ENCODE data around the gene MT1X.

Gene MT1X

GRCh38 chr16:56709443-56710040 is 27.3 kb downstream of the MT1X start:
- no peaks in the 10 kb centered on the region for H4K20me1 ChIP-seq (ENCODE audit: insufficient read depth, low read length)
- peaks cover 8% of the 10 kb centered on the region; the same call in 1 of the 2 replicates for H3K79me2 ChIP-seq (ENCODE audit: insufficient read depth, low read length)
- peak overlapping the region; percentile 74 for H3K4me2 ChIP-seq (ENCODE audit: insufficient read depth, low read length)
- H3K9ac ChIP-seq (ENCODE audit: low read depth, low read length), result peak overlapping the region; percentile 69
- H3K36me3 ChIP-seq (ENCODE audit: insufficient read depth, low read length), result no peaks in the 10 kb centered on the region
- peak overlapping the region; percentile 64 for H2AFZ ChIP-seq (ENCODE audit: low read depth, low read length)
- H3K4me1 ChIP-seq (ENCODE audit: insufficient read depth, low read length), result peaks cover 41% of the 10 kb centered on the region
- H3K27ac ChIP-seq (ENCODE audit: low read length), result peak overlapping the region; percentile 99
- H3K27me3 ChIP-seq (ENCODE audit: insufficient read depth, low read length, poor library complexity), result no peaks in the 10 kb centered on the region
- TF ChIP-seq CTCF (IDR thresholded peaks at IDR 0.05; ENCODE audit: borderline replicate concordance, extremely low read depth, low read length, poor library complexity, severe bottlenecking) (no peak), EZH2 (IDR thresholded peaks at IDR 0.05; ENCODE audit: borderline replicate concordance, low read depth, low read length, severe bottlenecking) (no peak)
- ATAC-seq (ENCODE audit: insufficient read depth, low read depth), result peak; percentile 51; the same call in 2 of the 3 replicates
- DNase-seq, result peak; percentile 37
- H3K4me3 ChIP-seq (ENCODE audit: low read depth in 1 of 2, low read length in 2 of 2), result peak overlapping the region; percentile 1 to 57; a peak in 3 of 4 replicates
- no peaks in the 10 kb centered on the region for H3K9me3 ChIP-seq (ENCODE audit: insufficient read depth, low read length, severe bottlenecking)

GRCh38 chr16:56710181-56710737 is 28.0 kb downstream of the MT1X start:
- H3K36me3 ChIP-seq (ENCODE audit: insufficient read depth, low read length), result no peaks in the 10 kb centered on the region
- H3K9me3 ChIP-seq (ENCODE audit: insufficient read depth, low read length, severe bottlenecking), result no peaks in the 10 kb centered on the region
- ATAC-seq (ENCODE audit: insufficient read depth, low read depth), result no peak
- H4K20me1 ChIP-seq (ENCODE audit: insufficient read depth, low read length), result no peaks in the 10 kb centered on the region
- peaks cover 8% of the 10 kb centered on the region; the same call in 1 of the 2 replicates for H3K79me2 ChIP-seq (ENCODE audit: insufficient read depth, low read length)
- H3K27ac ChIP-seq (ENCODE audit: low read length), result peak overlapping the region; percentile 99
- no peak for DNase-seq
- TF ChIP-seq EZH2 (IDR thresholded peaks at IDR 0.05; ENCODE audit: borderline replicate concordance, low read depth, low read length, severe bottlenecking) (no peak), CTCF (IDR thresholded peaks at IDR 0.05; ENCODE audit: borderline replicate concordance, extremely low read depth, low read length, poor library complexity, severe bottlenecking) (no peak)
- no peaks in the 10 kb centered on the region for H3K27me3 ChIP-seq (ENCODE audit: insufficient read depth, low read length, poor library complexity)
- peak overlapping the region; percentile 69 for H3K9ac ChIP-seq (ENCODE audit: low read depth, low read length)
- peak overlapping the region; percentile 64 for H2AFZ ChIP-seq (ENCODE audit: low read depth, low read length)
- H3K4me2 ChIP-seq (ENCODE audit: insufficient read depth, low read length), result peak overlapping the region; percentile 74
- peaks cover 41% of the 10 kb centered on the region for H3K4me1 ChIP-seq (ENCODE audit: insufficient read depth, low read length)
- H3K4me3 ChIP-seq (ENCODE audit: low read depth in 1 of 2, low read length in 2 of 2), result peak overlapping the region; percentile 1 to 57; a peak in 2 of 4 replicates

- Histone ChIP-seq H3K27me3 (ENCODE audit: insufficient read depth, low read length, poor library complexity) (no peaks in the 10 kb centered on the region), H3K4me3 (ENCODE audit: low read depth in 1 of 2, low read length in 2 of 2) (no peak overlapping the region), H3K79me2 (ENCODE audit: insufficient read depth, low read length) (peaks cover 8% of the 10 kb centered on the region; the same call in 1 of the 2 replicates), H2AFZ (ENCODE audit: low read depth, low read length) (no peak overlapping the region), H3K36me3 (ENCODE audit: insufficient read depth, low read length) (no peaks in the 10 kb centered on the region), H3K4me2 (ENCODE audit: insufficient read depth, low read length) (no peak overlapping the region), H3K9ac (ENCODE audit: low read depth, low read length) (no peak overlapping the region), H3K27ac (ENCODE audit: low read length) (no peak overlapping the region), H3K9me3 (ENCODE audit: insufficient read depth, low read length, severe bottlenecking) (no peaks in the 10 kb centered on the region), H4K20me1 (ENCODE audit: insufficient read depth, low read length) (no peaks in the 10 kb centered on the region), H3K4me1 (ENCODE audit: insufficient read depth, low read length) (peaks cover 41% of the 10 kb centered on the region)
- DNase-seq, result no peak
- no peak for ATAC-seq (ENCODE audit: insufficient read depth, low read depth)
- TF ChIP-seq CTCF (IDR thresholded peaks at IDR 0.05; ENCODE audit: borderline replicate concordance, extremely low read depth, low read length, poor library complexity, severe bottlenecking) (no peak), EZH2 (IDR thresholded peaks at IDR 0.05; ENCODE audit: borderline replicate concordance, low read depth, low read length, severe bottlenecking) (no peak)
These were observed 29.6 kb downstream of the MT1X start for GRCh38 chr16:56711862-56712261.
